Keratinocyte (primary cell): ENCODE results near the gene TOPAZ1. TPM values are rescaled to one million over a fixed set of nuclear protein-coding genes. Genes with fewer than 3 reads are reported as not detected.

ENCODE experiments used
- DNase-seq: peaks from one replicate; pipeline ENCODE4 v3.0.0-alpha.2; 2011; ENCODE audit warnings: low read depth, missing footprints, low spot score
- FAIRE-seq: peaks from 2 replicates; lab custom pipeline; 2011; peaks lifted over from hg19 to GRCh38; lab: Jason Lieb, UNC
- H2AFZ ChIP-seq: 2 replicates; pipeline ENCODE4 v1.6.0; 2012; ENCODE audit warnings: low read length, control low read depth, inconsistent platforms; ENCODE audit not compliant: control insufficient read depth
- H3K27ac ChIP-seq: 2 replicates; pipeline ENCODE4 v1.5.1; 2011; ENCODE audit warnings: low read length; ENCODE audit not compliant: control insufficient read depth, insufficient read depth
- H3K27me3 ChIP-seq: 3 replicates; pipeline ENCODE4 v1.6.0; 2011; ENCODE audit warnings: low read length; ENCODE audit not compliant: control insufficient read depth, insufficient read depth; ENCODE audit errors: extremely low read depth
- H3K36me3 ChIP-seq, 2 experiments: 2 replicates in 1 of 2; 3 replicates in 1 of 2; pipeline ENCODE4 v1.5.1; 2011; ENCODE audit warnings: low read length in 2 of 2, mild to moderate bottlenecking in 1 of 2; ENCODE audit not compliant: control insufficient read depth in 2 of 2, insufficient read depth in 2 of 2; ENCODE audit errors: extremely low read depth in 1 of 2
- H3K4me1 ChIP-seq: 3 replicates; pipeline ENCODE4 v1.5.1; 2011; ENCODE audit warnings: low read length; ENCODE audit not compliant: control insufficient read depth, insufficient read depth; ENCODE audit errors: extremely low read depth
- H3K4me2 ChIP-seq: 3 replicates; pipeline ENCODE4 v1.6.0; 2011; ENCODE audit warnings: low read depth, low read length; ENCODE audit not compliant: control insufficient read depth, insufficient read depth; ENCODE audit errors: extremely low read depth
- H3K4me3 ChIP-seq, 3 experiments: fragments of 200-600 bp in 1 of 3; sonication (generic) in 1 of 3; 2 replicates in 2 of 3; 3 replicates in 1 of 3; pipeline ENCODE4 v1.5.1; 2011 to 2016; ENCODE audit warnings: low read length in 3 of 3, mild to moderate bottlenecking in 3 of 3, control low read depth in 2 of 3, inconsistent platforms in 1 of 3, low read depth in 1 of 3, mixed read lengths in 1 of 3, mixed run types in 1 of 3, moderate library complexity in 1 of 3; ENCODE audit not compliant: control insufficient read depth in 2 of 3, insufficient read depth in 2 of 3; ENCODE audit errors: extremely low read depth in 1 of 3
- H3K79me2 ChIP-seq: 2 replicates; pipeline ENCODE4 v1.6.0; 2012; ENCODE audit warnings: low read length; ENCODE audit not compliant: control insufficient read depth, insufficient read depth
- H3K9ac ChIP-seq: 3 replicates; pipeline ENCODE4 v1.6.0; 2011; ENCODE audit warnings: low read length; ENCODE audit not compliant: control insufficient read depth, insufficient read depth; ENCODE audit errors: extremely low read depth
- H3K9me1 ChIP-seq: 3 replicates; pipeline ENCODE4 v1.6.0; 2011; ENCODE audit warnings: low read length; ENCODE audit not compliant: control insufficient read depth, insufficient read depth; ENCODE audit errors: extremely low read depth
- H3K9me3 ChIP-seq: 2 replicates; pipeline ENCODE4 v1.5.1; 2012; ENCODE audit warnings: low read depth, low read length; ENCODE audit not compliant: control insufficient read depth
- H4K20me1 ChIP-seq: 3 replicates; pipeline ENCODE4 v1.6.0; 2011; ENCODE audit warnings: low read length; ENCODE audit not compliant: control insufficient read depth, insufficient read depth; ENCODE audit errors: extremely low read depth
- CTCF ChIP-seq, 3 experiments: IDR thresholded peaks in 1 of 3; conservative IDR thresholded peaks in 1 of 3; optimal IDR thresholded peaks in 1 of 3; 2 replicates in 2 of 3; 3 replicates in 1 of 3; pipeline versions ENCODE3 to v1.5.1; 2011; ENCODE audit warnings: low read length in 3 of 3, mild to moderate bottlenecking in 3 of 3, moderate library complexity in 2 of 3, control low read depth in 1 of 3, inconsistent platforms in 1 of 3; ENCODE audit not compliant: insufficient read depth in 2 of 3; ENCODE audit errors: extremely low read depth in 1 of 3
- EZH2 ChIP-seq: IDR thresholded peaks from one replicate; pipeline ENCODE4 v1.6.1; 2012; ENCODE audit warnings: inconsistent platforms, mild to moderate bottlenecking, low read length, moderate library complexity
- dilution Hi-C: fragments of 300-500 bp; cut with MboI; formaldehyde crosslinking; loops from one replicate; pipeline ENCODE4 v1.7.0; 2020; ENCODE audit warnings: low sequenced_read_pairs; ENCODE audit not compliant: extremely low pct_ligation_motif_present
- polyA plus RNA-seq, 5 experiments: library from polyadenylated mRNA; depleted of rRNA in 3 of 5; stranded (reverse) in 3 of 5; stranded (forward) in 1 of 5; unstranded in 1 of 5; fragments of >200 nt; gene quantifications; 1 replicate in 1 of 5; 2 replicates in 3 of 5; 3 replicates in 1 of 5; pipeline versions ENCODE4 v1.2.1 to v1.2.3, GENCODE V29; 2011 to 2012; ENCODE audit warnings: missing spikeins in 2 of 5, low read depth in 1 of 5, low replicate concordance in 1 of 5

TOPAZ1 gene
- polyA plus RNA-seq, 1 donor (not counting 4 experiments of a cell fraction or from before 2014, with no cell fraction given): not detected

GRCh38 chr3:44348993-44349392, 107.3 kb downstream of the TOPAZ1 start:
- H3K9me1 ChIP-seq: no peaks in the 10 kb centered on the region
- H3K9me3 ChIP-seq: no peaks in the 10 kb centered on the region
- no peak for TF ChIP-seq EZH2
- no peak for TF ChIP-seq CTCF (optimal IDR thresholded peaks at IDR 0.05 in 1 of 3, IDR thresholded peaks at IDR 0.05 in 1 of 3, conservative IDR thresholded peaks at IDR 0.05 in 1 of 3; ENCODE audit: extremely low read depth in 1 of 3, insufficient read depth in 2 of 3, low read length in 3 of 3)
- H3K27ac ChIP-seq: no peak overlapping the region
- H3K79me2 ChIP-seq: peaks cover 8% of the 10 kb centered on the region
- H4K20me1 ChIP-seq: no peaks in the 10 kb centered on the region
- H3K4me1 ChIP-seq: no peaks in the 10 kb centered on the region
- H3K9ac ChIP-seq: no peak overlapping the region
- no peak for DNase-seq
- no peak for FAIRE-seq
- dilution Hi-C loops: no loop called here
- H2AFZ ChIP-seq: no peak overlapping the region
- no peaks in the 10 kb centered on the region for H3K36me3 ChIP-seq
- no peak overlapping the region for H3K4me3 ChIP-seq
- no peaks in the 10 kb centered on the region for H3K27me3 ChIP-seq
- no peak overlapping the region for H3K4me2 ChIP-seq

- Histone ChIP-seq H3K27ac (no peak overlapping the region), H3K36me3 (no peaks in the 10 kb centered on the region), H3K4me2 (no peak overlapping the region), H3K9me1 (no peaks in the 10 kb centered on the region), H4K20me1 (no peaks in the 10 kb centered on the region), H3K9ac (no peak overlapping the region), H3K4me3 (no peak overlapping the region), H3K79me2 (peaks cover 3% of the 10 kb centered on the region), H3K9me3 (no peaks in the 10 kb centered on the region), H2AFZ (no peak overlapping the region), H3K27me3 (no peaks in the 10 kb centered on the region), H3K4me1 (peaks cover 4% of the 10 kb centered on the region)
- DNase-seq (no peak), FAIRE-seq (no peak)
- no peak for TF ChIP-seq CTCF (optimal IDR thresholded peaks at IDR 0.05 in 1 of 3, IDR thresholded peaks at IDR 0.05 in 1 of 3, conservative IDR thresholded peaks at IDR 0.05 in 1 of 3; ENCODE audit: extremely low read depth in 1 of 3, insufficient read depth in 2 of 3, low read length in 3 of 3)
- no peak for TF ChIP-seq EZH2
- dilution Hi-C loops: no loop called here
Measured at GRCh38 chr3:44353355-44353924, 111.8 kb downstream of the TOPAZ1 start.
